ENCODE measurements around the gene THRAP3. TPM values are rescaled to one million over a fixed set of nuclear protein-coding genes. Genes with fewer than 3 reads are reported as not detected.
"Not testable (repeated sequence)": the region's sequence is repeated elsewhere in the genome, so short reads cannot be mapped to it uniquely, and the experiment has no call there.

Gene THRAP3
- total RNA-seq: 100 to 1,000 TPM; 108 to 110 TPM

DNA sequence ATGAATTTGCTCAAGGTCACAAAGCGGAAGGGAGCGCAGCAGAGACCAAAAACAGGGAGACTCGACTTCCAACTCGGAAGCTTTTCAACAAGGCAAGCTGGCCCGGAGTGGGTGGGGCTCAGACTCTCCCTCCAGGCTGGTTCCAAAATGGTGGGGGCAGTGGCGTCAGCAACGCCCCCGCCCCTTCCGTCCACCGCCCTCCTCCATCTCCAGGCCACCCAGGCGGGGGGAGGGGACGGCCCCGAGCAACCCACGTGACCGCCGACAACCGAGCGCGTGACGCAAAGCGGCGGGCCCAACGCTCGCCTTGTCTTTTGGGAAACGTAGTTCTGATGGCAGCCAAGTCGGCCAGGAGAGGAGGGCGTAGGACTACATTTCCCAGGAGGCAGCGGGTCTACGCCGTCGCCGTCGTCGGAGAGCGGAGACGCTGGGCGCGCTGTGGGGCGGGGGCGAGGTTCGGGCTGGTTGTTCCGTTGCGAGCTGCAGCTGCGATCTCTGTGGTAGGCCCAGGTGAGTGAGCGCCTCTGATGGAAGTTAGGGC lies at the start of gene THRAP3:
TSS of gene THRAP3 (plus strand) at position 448 of the 541 bp plus-strand sequence. CDS start 58,121 bp downstream, outside the sequence.
- peak; percentile 100 for DNase-seq
- Mint-ChIP-seq H3K27ac (peak within 1 kb of the TSS; percentile 98), H3K36me3 (ENCODE audit: insufficient read depth in 2 of 2) (peaks cover 9 to 24% of the 10 kb centered on the region in 2 donors), H3K27me3 (ENCODE audit: low read depth) (no peaks in the 10 kb centered on the region), H3K4me1 (ENCODE audit: low read depth) (peaks cover 36% of the 10 kb centered on the region), H3K4me3 (peak within 1 kb of the TSS; percentile 89 to 97), H3K9me3 (no peaks in the 10 kb centered on the region)
- peak; percentile 93 to 94 for ATAC-seq (replicated peaks in 1 of 2)

GRCh38 chr1:36174713-36175112 lies 49.5 kb upstream of the THRAP3 start:
- no peaks in the 10 kb centered on the region for H3K9me3 Mint-ChIP-seq
- no peak for DNase-seq
- peaks cover 4 to 6% of the 10 kb centered on the region in 2 donors for H3K36me3 Mint-ChIP-seq (ENCODE audit: insufficient read depth in 2 of 2)
- H3K27ac Mint-ChIP-seq: no peak overlapping the region
- no peaks in the 10 kb centered on the region for H3K27me3 Mint-ChIP-seq (ENCODE audit: low read depth)
- peaks cover 6% of the 10 kb centered on the region for H3K4me1 Mint-ChIP-seq (ENCODE audit: low read depth)
- no peak for ATAC-seq (replicated peaks in 1 of 2)
- H3K4me3 Mint-ChIP-seq: no peak overlapping the region

DNA sequence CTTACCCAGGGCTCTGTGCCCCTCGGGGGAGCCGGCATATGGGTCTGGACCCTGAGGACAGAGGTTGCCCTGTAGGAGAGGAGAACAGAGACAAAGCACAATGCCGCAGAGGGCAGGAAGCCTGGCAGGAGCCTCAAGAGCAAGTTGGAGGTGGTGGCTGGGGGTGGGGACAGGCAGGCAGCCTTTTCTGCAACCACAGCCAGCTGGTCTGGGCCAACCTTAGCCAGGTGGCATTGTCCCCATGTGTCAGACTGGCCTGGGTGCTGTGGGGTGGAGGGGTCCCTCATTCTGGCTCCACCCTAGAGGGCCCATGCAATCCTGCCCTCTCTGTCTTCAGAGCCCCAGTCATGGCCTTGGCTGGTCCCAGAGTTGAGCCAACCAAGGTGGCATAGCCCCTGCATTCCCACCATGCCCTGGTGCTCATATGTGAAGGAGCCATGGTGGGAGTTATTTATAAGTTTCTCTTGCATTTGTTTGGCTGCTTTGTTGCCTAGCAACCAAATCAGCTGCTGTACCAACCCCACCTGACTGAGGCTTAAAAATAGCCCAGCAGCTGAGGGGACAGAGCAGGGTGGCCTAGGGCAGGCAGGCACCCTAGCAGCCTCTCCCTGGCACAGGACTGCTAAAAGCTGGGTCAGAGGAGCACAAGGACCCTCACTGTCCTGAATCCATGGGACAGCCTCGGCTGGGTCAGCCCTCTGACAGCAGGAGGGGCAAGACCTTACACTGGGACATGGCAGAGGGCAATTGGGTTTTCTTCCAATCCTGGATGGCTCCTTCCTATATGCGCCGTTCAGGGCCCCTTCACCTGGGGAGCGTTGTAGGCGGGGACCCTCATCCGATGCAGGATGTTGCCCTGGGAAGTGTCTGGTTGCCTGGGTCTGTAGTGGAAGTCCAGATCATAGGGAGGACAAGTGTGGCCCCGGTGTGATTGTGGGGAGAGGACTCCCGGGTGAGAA lies 48.8 kb upstream of the THRAP3 start:
- DNase-seq (no peak), ATAC-seq (replicated peaks in 1 of 2) (no peak)
- H3K4me3 Mint-ChIP-seq: no peak overlapping the region
- H3K4me1 Mint-ChIP-seq (ENCODE audit: low read depth): peaks cover under 1% of the 10 kb centered on the region
- H3K9me3 Mint-ChIP-seq: no peaks in the 10 kb centered on the region
- H3K27ac Mint-ChIP-seq: no peak overlapping the region
- no peaks in the 10 kb centered on the region for H3K27me3 Mint-ChIP-seq (ENCODE audit: low read depth)
- H3K36me3 Mint-ChIP-seq (ENCODE audit: insufficient read depth in 2 of 2): peaks cover 4 to 10% of the 10 kb centered on the region in 2 donors

DNA sequence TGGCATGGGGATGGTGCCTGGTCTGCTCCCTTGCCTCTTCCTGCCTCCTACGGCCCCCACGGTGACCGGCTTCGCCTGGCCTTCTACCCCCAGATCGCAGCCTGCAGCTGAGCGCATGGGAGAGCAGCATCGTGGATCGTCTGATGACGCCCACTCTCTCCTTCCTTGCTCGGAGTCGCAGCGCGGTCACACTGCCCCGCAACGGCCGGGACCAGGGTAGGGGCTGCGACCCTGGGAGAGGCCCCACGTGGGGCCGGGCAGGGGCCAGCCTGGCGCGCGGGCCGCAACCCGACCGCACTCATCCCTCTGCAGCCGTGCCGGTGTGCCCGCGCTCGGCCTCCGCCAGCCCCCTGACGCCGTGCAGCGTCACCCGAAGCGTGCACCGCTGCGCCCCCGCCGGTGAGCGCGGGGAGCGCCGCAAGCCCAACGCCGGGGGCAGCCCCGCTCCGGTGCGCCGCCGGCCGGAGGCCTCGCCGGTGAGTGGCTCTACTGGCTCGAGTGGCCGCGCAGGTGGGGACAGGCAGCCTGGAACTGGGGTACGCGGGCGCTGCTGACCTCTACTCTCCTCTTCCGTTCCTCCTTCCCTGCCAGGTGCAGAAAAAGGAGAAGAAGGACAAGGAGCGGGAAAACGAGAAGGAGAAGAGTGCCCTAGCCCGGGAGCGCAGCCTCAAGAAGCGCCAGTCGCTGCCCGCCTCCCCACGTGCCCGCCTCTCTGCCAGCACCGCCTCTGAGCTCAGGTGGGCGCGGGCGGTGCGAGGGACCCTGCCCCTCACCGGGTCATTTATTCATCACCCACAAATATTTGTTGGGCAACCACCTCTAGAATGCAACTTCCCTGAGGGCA lies 47.9 kb upstream of the THRAP3 start:
- Mint-ChIP-seq H3K4me1 (ENCODE audit: low read depth) (no peaks in the 10 kb centered on the region), H3K27me3 (ENCODE audit: low read depth) (no peaks in the 10 kb centered on the region), H3K9me3 (no peaks in the 10 kb centered on the region), H3K36me3 (ENCODE audit: insufficient read depth in 2 of 2) (peaks cover 4 to 10% of the 10 kb centered on the region in 2 donors), H3K4me3 (no peak overlapping the region), H3K27ac (no peak overlapping the region)
- ATAC-seq (replicated peaks in 1 of 2): no peak
- no peak for DNase-seq

- Mint-ChIP-seq H3K4me1 (ENCODE audit: low read depth) (no peaks in the 10 kb centered on the region), H3K27me3 (ENCODE audit: low read depth) (no peaks in the 10 kb centered on the region), H3K36me3 (ENCODE audit: insufficient read depth in 2 of 2) (peaks cover 4 to 10% of the 10 kb centered on the region in 2 donors), H3K27ac (no peak overlapping the region), H3K4me3 (no peak overlapping the region), H3K9me3 (no peaks in the 10 kb centered on the region)
- ATAC-seq (replicated peaks in 1 of 2) (no peak), DNase-seq (no peak)
Measured at GRCh38 chr1:36177589-36178431, 46.4 kb upstream of the THRAP3 start.

- Mint-ChIP-seq H3K27me3 (ENCODE audit: low read depth) (no peaks in the 10 kb centered on the region), H3K36me3 (ENCODE audit: insufficient read depth in 2 of 2) (peaks cover 4 to 9% of the 10 kb centered on the region in 2 donors), H3K27ac (no peak overlapping the region), H3K4me1 (ENCODE audit: low read depth) (no peaks in the 10 kb centered on the region), H3K9me3 (no peaks in the 10 kb centered on the region), H3K4me3 (no peak overlapping the region)
- no peak for DNase-seq
- no peak for ATAC-seq (replicated peaks in 1 of 2)
Measured at GRCh38 chr1:36178471-36179219, 45.6 kb upstream of the THRAP3 start.

- Mint-ChIP-seq H3K4me1 (ENCODE audit: low read depth) (no peaks in the 10 kb centered on the region), H3K27me3 (ENCODE audit: low read depth) (no peaks in the 10 kb centered on the region), H3K36me3 (ENCODE audit: insufficient read depth in 2 of 2) (peaks cover 1 to 7% of the 10 kb centered on the region in 2 donors), H3K9me3 (no peaks in the 10 kb centered on the region), H3K4me3 (no peak overlapping the region), H3K27ac (no peak overlapping the region)
- no peak for ATAC-seq (replicated peaks in 1 of 2)
- no peak for DNase-seq
Measured at GRCh38 chr1:36179220-36179600, 45.0 kb upstream of the THRAP3 start.

DNA sequence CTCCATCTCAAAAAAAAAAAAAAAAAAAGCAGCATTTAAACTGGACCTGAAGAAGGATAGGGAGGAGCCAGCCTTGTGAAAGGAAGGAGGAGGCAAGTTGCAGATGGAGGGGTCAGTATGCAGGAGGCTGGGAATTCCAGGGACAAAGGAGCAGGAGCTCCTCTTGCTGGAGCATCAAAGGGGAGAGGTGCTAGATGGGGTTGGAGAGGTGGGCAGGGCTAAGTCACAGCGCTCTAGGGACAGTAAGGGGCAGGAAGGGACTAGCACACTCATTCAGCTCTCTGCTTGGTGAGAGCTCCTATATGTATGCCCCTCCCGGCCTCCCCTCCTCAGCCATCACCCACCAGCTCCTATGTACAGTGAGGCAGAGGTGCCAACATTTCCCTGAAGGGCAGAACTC lies 41.5 kb upstream of the THRAP3 start:
- peak overlapping the region; percentile 38 for H3K27ac Mint-ChIP-seq
- no peaks in the 10 kb centered on the region for H3K27me3 Mint-ChIP-seq (ENCODE audit: low read depth)
- peaks cover 1 to 7% of the 10 kb centered on the region in 2 donors for H3K36me3 Mint-ChIP-seq (ENCODE audit: insufficient read depth in 2 of 2)
- H3K4me3 Mint-ChIP-seq: no peak overlapping the region
- ATAC-seq (replicated peaks in 1 of 2) (no peak), DNase-seq (no peak)
- no peaks in the 10 kb centered on the region for H3K9me3 Mint-ChIP-seq
- peaks cover 4% of the 10 kb centered on the region for H3K4me1 Mint-ChIP-seq (ENCODE audit: low read depth)

- Mint-ChIP-seq H3K27ac (no peak overlapping the region), H3K4me1 (ENCODE audit: low read depth) (peaks cover 10% of the 10 kb centered on the region), H3K4me3 (no peak overlapping the region), H3K9me3 (no peaks in the 10 kb centered on the region), H3K36me3 (ENCODE audit: insufficient read depth in 2 of 2) (peaks cover 1 to 6% of the 10 kb centered on the region in 2 donors), H3K27me3 (ENCODE audit: low read depth) (no peaks in the 10 kb centered on the region)
- DNase-seq (no peak), ATAC-seq (replicated peaks in 1 of 2) (no peak)
Measured at GRCh38 chr1:36183309-36183856, 40.9 kb upstream of the THRAP3 start.

GRCh38 chr1:36187800-36188593 lies 36.2 kb upstream of the THRAP3 start:
- ATAC-seq (replicated peaks in 1 of 2): peak; percentile 95 to 96
- no peaks in the 10 kb centered on the region for H3K27me3 Mint-ChIP-seq (ENCODE audit: low read depth)
- H3K27ac Mint-ChIP-seq: peak overlapping the region; percentile 20
- H3K9me3 Mint-ChIP-seq: no peaks in the 10 kb centered on the region
- DNase-seq: peak; percentile 80 to 81
- H3K36me3 Mint-ChIP-seq (ENCODE audit: insufficient read depth in 2 of 2): no peaks in the 10 kb centered on the region
- H3K4me1 Mint-ChIP-seq (ENCODE audit: low read depth): peaks cover 10% of the 10 kb centered on the region
- H3K4me3 Mint-ChIP-seq: no peak overlapping the region

- H3K27ac Mint-ChIP-seq; H3K36me3 Mint-ChIP-seq (ENCODE audit: insufficient read depth in 2 of 2); H3K4me3 Mint-ChIP-seq; H3K9me3 Mint-ChIP-seq; DNase-seq; H3K27me3 Mint-ChIP-seq (ENCODE audit: low read depth); H3K4me1 Mint-ChIP-seq (ENCODE audit: low read depth); ATAC-seq (replicated peaks in 1 of 2): not testable (repeated sequence)
Measured at GRCh38 chr1:36196805-36197204, 27.4 kb upstream of the THRAP3 start.

Measured in activated T-cell treated with anti-CD3 and anti-CD28 coated beads, Interleukin-2, amount 50 U/mL, for 72 hours (primary cell).